Globus pallidus (tissue), 1 donor: ENCODE results near the gene RAE1.

Experiments
- DNase-seq: peaks from one replicate; pipeline ENCODE4 v3.0.0-alpha.2; 2015; ENCODE audit warnings: low spot score

The RAE1 gene, protein sequence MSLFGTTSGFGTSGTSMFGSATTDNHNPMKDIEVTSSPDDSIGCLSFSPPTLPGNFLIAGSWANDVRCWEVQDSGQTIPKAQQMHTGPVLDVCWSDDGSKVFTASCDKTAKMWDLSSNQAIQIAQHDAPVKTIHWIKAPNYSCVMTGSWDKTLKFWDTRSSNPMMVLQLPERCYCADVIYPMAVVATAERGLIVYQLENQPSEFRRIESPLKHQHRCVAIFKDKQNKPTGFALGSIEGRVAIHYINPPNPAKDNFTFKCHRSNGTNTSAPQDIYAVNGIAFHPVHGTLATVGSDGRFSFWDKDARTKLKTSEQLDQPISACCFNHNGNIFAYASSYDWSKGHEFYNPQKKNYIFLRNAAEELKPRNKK

GRCh38 chr20:57351042-57351783 lies at the start of gene RAE1:
Gene RAE1 (plus strand): TSS chr20:57351255. CDS start chr20:57354039, 2,784 bp downstream.
- peak; percentile 91 for DNase-seq

DNA sequence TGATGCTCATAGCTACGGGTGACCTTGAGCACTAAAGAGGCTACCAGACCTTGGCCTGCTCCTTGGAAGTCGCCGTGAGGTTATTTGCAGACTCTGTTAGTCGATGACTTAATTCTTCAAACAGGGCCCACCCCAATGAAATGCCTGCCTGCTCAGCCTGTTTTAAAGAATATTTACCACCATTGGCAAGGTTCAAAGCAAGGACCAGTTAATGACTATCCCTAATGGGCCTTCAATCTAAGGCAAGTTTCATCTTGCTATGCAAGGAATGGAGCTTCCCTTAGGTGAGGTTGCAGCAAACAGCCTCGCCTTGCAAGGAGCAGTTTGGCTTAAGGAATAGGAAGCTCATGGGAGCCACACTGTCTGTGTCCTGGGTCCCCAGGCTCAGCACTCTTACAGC lies 44.3 kb upstream of the RAE1 start:
- no peak for DNase-seq

- DNase-seq, result no peak
Observed at GRCh38 chr20:57308451-57309271, 42.4 kb upstream of the RAE1 start.

DNA sequence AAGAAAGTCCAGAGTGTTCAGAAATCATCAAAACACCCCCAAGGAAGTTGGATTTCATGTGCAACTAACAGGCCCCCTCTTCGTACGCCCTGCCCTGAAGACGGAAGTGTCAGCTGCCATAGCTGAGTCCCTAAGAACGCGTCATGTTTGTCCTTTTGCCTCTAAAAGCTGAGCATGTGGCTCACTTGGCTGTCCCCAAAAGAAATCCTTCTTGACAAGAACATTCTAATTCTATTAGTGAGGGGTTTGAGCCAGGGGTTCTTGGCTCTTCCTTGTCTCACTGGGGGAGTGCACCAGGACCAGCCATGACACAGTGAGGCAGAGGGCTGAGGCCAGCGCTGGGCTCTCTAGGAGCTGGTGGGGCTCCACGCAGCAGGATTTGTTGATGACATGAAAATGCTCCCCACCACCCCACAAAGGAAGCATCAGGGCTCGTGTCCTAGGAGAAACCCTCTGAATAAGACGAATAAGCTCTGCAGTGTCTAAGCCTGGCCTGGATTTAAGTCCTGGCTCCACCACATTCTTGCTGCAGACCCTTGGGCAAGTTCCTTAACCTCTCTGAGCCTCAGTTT lies 41.4 kb upstream of the RAE1 start:
- DNase-seq, result no peak

DNA sequence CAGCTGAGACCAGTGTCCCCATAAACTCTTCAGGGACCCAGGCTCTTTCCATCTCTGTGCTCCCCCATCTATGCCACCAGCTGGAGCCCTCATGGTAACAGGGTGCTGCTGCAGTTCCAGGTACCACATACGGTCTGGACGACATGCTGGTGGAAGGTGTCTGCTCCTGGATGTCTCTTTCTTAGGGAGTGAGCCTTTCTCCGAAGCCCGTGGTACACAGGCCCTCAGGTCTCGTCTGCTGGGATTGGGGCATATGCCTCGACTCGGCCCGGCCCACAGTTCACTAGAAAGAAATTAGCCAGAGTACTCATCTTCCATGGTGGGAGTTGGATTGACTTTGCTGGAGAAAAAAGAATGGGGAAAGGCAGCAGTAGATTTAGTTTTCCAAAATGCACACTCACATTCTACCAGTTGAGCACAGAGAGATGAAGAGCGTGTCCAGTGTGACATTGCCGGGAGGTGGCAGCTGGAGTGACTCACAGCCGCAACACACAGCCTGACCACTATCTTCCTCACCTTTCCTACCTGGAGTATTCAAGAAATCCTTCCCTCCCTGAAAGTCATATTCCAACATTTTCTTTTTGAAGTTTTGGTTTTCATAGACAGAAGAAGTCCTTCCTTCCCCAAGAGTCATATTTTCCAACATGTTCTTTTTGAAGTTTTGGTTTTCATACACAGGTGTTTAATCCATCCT lies 40.1 kb upstream of the RAE1 start:
- DNase-seq, result no peak

GRCh38 chr20:57312138-57312537 lies 38.9 kb upstream of the RAE1 start:
- no peak for DNase-seq

- DNase-seq, result no peak
Observed at GRCh38 chr20:57313230-57313629, 37.8 kb upstream of the RAE1 start.

- DNase-seq, result no peak
Observed at GRCh38 chr20:57313951-57314350, 37.1 kb upstream of the RAE1 start.

- no peak for DNase-seq
Observed at GRCh38 chr20:57315083-57315975, 35.7 kb upstream of the RAE1 start.

- DNase-seq, result no peak
Observed at GRCh38 chr20:57315976-57316480, 35.0 kb upstream of the RAE1 start.

DNA sequence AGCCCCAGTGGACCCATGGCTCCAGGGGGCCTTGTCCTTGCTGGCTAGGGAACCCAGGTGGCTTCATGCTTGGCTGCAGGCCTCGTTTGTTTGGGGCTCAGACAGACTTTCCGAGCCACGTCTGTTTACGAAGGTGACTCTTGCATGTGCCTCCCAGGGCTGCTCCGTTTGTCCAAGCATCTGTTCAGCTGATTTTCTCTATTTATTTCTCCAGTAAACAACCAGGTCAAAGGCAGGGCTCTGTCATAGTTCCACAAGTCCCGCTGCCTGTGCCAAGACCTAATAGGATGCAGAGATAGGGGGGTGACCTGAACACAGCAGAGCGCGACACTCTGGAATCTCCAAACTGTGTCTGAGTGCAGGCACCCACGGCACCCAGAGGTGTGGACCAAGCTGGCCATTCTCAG lies 34.3 kb upstream of the RAE1 start:
- DNase-seq, result no peak

GRCh38 chr20:57317316-57317788 lies 33.7 kb upstream of the RAE1 start:
- DNase-seq, result no peak

DNA sequence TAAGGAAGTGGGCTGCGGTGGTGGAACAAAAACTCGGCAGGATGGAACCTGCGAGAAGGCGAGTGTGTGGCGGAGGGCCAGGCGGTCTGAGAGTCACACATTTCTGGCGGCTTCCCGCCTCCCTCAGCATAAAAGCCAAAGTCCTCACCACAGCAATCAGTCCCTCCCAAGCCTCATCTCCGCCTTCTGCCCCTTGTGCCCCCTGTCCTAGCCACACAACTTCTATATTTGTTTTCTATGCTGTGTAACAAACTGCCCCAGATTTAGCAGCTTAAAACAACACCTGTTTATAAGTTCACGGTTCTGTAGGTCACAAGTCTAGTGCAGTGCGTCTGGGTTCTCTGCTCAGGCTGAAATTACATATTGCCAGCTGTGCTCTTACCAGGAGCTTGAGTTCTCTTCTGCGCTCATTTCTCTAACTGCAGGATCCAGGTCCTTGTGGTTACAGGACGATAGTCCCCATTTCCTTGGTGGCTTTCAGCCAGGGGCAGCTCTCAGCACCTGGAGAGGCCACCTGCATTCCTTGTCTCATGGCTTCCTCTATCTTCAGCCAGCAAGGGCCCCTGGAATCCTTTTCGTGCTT lies 33.2 kb upstream of the RAE1 start:
- no peak for DNase-seq

DNA sequence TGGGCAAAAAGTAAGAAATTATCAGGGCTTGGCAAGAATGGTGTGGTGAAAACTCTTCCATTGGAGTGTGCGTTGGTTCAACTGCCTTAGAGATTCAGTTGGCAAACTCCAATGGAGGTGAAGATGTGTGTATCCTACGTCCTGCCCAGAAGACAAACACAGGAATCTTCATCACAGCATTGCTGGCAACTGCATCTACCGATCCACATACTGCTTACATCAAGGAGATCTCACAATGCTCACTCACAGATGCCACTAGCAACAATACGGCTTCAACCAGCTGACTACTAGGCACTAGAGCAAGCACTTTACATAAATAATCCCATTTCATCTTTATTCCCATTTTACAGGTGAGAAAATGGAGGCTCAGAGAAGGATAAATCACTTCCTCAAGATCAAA lies 31.5 kb upstream of the RAE1 start:
- DNase-seq, result no peak

DNA sequence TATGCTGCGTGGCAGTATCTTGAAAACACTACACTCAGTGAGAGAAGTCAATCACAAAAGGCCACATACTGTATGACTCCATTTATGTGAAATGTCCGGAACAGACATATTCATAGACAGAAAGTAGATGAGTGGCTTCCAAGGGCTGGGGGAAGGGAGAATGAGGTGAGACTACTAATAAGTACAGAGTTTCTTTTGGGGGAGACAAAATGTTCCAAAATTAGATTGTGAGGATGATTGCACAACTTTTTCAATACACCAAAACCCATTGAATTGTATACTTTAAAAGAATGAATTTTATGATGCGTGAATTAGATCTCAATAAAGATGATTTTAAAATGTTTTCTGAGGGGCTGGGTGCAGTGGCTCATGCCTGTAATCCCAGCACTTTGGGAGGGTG lies 30.7 kb upstream of the RAE1 start:
- no peak for DNase-seq

GRCh38 chr20:57321142-57321541 lies 29.9 kb upstream of the RAE1 start:
- DNase-seq, result no peak

- DNase-seq, result no peak
Observed at GRCh38 chr20:57322476-57322875, 28.6 kb upstream of the RAE1 start.

- DNase-seq, result no peak
Observed at GRCh38 chr20:57323034-57323433, 28.0 kb upstream of the RAE1 start.

GRCh38 chr20:57325632-57326356 lies 25.3 kb upstream of the RAE1 start:
- DNase-seq, result no peak
